Keratinocyte (primary cell): ENCODE measurements around the gene FUZ.
A peak's percentile ranks its signal among the peaks of the same experiment; 100 is the strongest.

ENCODE experiments used
- CTCF ChIP-seq, 3 experiments: IDR thresholded peaks in 1 of 3; conservative IDR thresholded peaks in 1 of 3; optimal IDR thresholded peaks in 1 of 3; 2 replicates in 2 of 3; 3 replicates in 1 of 3; pipeline versions ENCODE3 to v1.5.1; 2011; ENCODE audit warnings: low read length in 3 of 3, mild to moderate bottlenecking in 3 of 3, moderate library complexity in 2 of 3, control low read depth in 1 of 3, inconsistent platforms in 1 of 3; ENCODE audit not compliant: insufficient read depth in 2 of 3; ENCODE audit errors: extremely low read depth in 1 of 3
- EZH2 ChIP-seq: IDR thresholded peaks from one replicate; pipeline ENCODE4 v1.6.1; 2012; ENCODE audit warnings: inconsistent platforms, mild to moderate bottlenecking, low read length, moderate library complexity

- TF ChIP-seq EZH2 (no peak), CTCF (optimal IDR thresholded peaks at IDR 0.05 in 1 of 3, IDR thresholded peaks at IDR 0.05 in 1 of 3, conservative IDR thresholded peaks at IDR 0.05 in 1 of 3; ENCODE audit: extremely low read depth in 1 of 3, insufficient read depth in 2 of 3, low read length in 3 of 3) (peak in 1 of 3 experiments; percentile 2)
Measured at GRCh38 chr19:49851456-49852259, 38.6 kb upstream of the FUZ start.
